Coronary artery (tissue), 2 donors: Measurements from ENCODE around the gene ANKRD34C.
A peak's percentile ranks its signal among the peaks of the same experiment; 100 is the strongest.

Experiments used
- DNase-seq: peaks from one replicate; pipeline ENCODE4 v3.0.0-alpha.2; 2017; ENCODE audit warnings: low spot score
- H3K27ac ChIP-seq, 2 donors: fragments of 200-600 bp; sonication (generic); one replicate each; pipeline ENCODE4 v1.5.1; 2016 to 2019
- H3K4me3 ChIP-seq: fragments of 200-600 bp; sonication (generic); 2 replicates; pipeline ENCODE4 v1.5.1; 2016; ENCODE audit warnings: mild to moderate bottlenecking, moderate library complexity
- CTCF ChIP-seq: fragments of 200-600 bp; sonication (generic); IDR thresholded peaks from one replicate; pipeline ENCODE4 v1.5.1; 2019; ENCODE audit warnings: antibody characterized with exemption

Gene ANKRD34C

DNA sequence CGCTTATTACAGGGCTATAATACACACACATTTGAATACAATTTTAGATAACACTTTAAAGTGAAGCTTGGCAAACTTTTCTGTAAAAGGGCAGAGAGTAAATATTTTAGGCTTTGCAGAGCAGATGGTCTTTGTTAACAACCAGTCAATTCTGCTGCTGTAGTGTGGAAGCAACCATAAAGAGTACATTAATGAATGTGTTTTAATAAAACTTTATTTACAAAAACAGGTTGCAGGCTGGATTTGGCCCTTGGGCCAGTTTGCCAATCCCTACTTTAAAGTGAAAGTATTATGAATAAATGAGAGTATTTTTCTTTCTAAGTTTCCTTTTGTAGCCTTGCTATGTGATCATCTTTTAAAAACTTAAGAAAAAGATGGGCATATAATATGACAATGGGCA lies 20.7 kb upstream of the ANKRD34C start:
- no peak for TF ChIP-seq CTCF
- no peak overlapping the region for H3K4me3 ChIP-seq
- H3K27ac ChIP-seq: no peak overlapping the region
- DNase-seq: no peak

DNA sequence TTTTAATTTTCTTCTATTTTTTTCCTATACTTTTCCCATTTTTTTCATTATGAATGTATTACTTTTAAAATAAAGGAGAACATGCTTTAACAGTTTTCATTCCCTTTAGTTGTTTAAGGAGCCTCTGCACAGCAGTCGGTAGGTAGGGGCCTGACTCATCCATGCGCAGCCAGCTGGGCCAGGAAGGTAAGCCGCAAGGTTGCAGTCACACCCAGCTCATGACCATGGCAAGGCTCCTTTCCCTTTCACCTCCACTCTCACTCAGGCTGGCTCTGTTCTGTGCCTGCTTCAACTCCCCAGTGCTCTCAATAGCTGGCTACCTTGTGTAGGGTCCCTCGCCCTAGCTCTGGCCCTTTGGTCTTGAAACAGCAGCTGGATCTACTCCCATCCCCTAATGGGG lies 17.4 kb upstream of the ANKRD34C start:
- TF ChIP-seq CTCF: no peak
- peak overlapping the region; percentile 79 to 92 for H3K27ac ChIP-seq
- DNase-seq: no peak
- H3K4me3 ChIP-seq: no peak overlapping the region

DNA sequence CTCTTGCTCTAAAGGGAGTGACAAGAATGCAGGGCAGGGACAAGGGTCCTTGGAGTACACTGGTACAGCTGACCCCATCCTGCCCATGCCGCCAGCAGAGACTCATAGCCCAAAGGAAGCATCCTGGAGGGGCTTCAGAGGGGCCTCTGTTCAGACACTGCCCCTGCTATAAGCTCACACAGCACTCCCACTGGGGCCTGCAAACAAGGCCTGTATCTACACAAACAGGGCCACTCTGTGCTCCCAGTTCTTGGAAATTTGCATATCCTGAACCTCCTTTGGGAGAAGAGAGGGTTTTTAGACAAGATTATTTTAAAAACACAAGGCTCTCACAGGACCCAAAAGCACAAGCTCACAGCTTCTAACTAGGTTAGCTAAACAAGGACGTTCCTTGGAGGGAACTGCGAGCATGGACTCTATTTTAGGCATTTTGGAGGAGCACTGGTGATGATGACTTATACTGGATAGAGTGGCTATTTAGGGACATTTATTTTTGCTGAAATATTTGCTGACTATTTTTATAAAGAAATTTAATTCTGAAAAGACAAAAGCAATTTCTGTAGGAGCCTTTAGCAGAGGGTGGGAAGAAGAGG lies 16.4 kb upstream of the ANKRD34C start:
- DNase-seq: no peak
- TF ChIP-seq CTCF: no peak
- peak overlapping the region; percentile 79 to 92 for H3K27ac ChIP-seq

GRCh38 chr15:79283252-79284048 lies 928 bp downstream of the ANKRD34C start:
- TF ChIP-seq CTCF: no peak
- Histone ChIP-seq H3K4me3 (no peak overlapping the region), H3K27ac (no peak overlapping the region)
- DNase-seq: no peak

More for the DNA sequence above, 16.4 kb upstream of the ANKRD34C start:
- H3K4me3 ChIP-seq: peak overlapping the region; percentile 9

DNA sequence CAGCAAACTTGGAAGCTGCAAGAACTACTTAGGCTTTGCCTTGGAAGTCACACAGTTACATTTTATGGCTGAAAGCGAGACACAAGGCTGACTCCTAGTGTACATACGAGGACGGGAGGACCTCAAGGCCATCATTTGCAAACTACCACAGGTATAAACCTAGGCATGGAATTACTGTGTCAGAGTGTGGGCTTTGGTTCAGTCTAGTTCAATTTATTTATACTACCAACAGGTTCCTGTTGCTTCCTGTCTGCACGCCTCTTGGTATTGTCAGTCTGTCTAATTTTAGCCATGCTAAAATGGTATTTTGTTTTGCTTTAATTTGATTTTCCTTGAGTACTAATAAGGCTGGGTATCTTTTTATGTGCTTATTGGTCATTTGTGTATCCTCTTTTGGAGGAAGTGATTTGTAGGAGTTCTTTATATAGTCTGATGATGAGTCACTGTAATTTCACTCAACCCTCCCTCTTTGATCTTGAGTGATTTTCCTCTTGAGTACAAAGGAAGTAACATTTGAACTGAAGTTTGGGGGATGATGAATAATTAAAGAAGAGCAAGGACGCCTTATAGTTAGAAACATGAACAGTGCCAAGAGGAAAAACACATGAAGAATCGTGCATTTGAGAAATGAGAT lies 8.2 kb downstream of the ANKRD34C start:
- H3K27ac ChIP-seq: no peak overlapping the region
- DNase-seq: no peak
- no peak overlapping the region for H3K4me3 ChIP-seq
- TF ChIP-seq CTCF: no peak

DNA sequence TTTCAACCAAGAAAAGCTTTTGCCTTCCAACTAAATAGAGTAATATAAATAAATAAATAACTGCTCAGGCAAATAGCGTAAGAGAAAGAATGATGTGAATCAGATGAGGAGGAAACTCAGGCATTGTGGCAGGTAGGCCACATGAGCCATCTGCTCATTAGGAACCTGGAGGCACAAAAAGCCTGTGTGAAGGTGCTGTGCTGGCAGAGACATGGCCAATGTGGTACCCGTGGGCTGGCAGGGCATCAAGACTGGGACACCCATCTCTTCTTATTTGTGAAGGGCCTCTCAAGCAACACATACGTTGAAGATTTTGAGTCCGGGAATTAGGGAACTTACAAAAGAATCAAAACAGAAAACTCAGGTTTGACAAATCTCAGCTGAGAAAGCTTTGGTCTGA lies 9.5 kb downstream of the ANKRD34C start:
- no peak for DNase-seq
- Histone ChIP-seq H3K27ac (no peak overlapping the region), H3K4me3 (no peak overlapping the region)
- no peak for TF ChIP-seq CTCF

GRCh38 chr15:79294075-79294474 lies 11.6 kb downstream of the ANKRD34C start:
- no peak overlapping the region for H3K27ac ChIP-seq
- TF ChIP-seq CTCF: no peak
- no peak for DNase-seq
- no peak overlapping the region for H3K4me3 ChIP-seq
